ENCODE results near the gene TRIM26. TPM values are rescaled to one million over a fixed set of nuclear protein-coding genes. Genes with fewer than 3 reads are reported as not detected.

The TRIM26 gene
- polyA plus RNA-seq, 1 of the 3 experiments (the other 2 are of a cell fraction): 26.1 TPM

- no peak overlapping the region for H3K9ac ChIP-seq
- ChIA-PET POLR2A (no interaction called here), CTCF (interaction anchor here (1.1 to 1.8 kb wide), 2 partner anchors 33 to 43 kb away, joined by 3 to 8 read pairs; no protein-coding TSS in a partner anchor)
- WGBS (ENCODE audit: low lambda C conversion rate): 19% methylated on average over 8 of the region's 11 CpGs
- H3K4me3 ChIP-seq (ENCODE audit: low read depth in 2 of 2, low read length in 1 of 2): no peak overlapping the region
- no peak for DNase-seq
- no peaks in the 10 kb centered on the region for H4K20me1 ChIP-seq (ENCODE audit: insufficient read depth)
- peaks cover 52% of the 10 kb centered on the region for H3K27me3 ChIP-seq (ENCODE audit: insufficient read depth)
- H3K27ac ChIP-seq (ENCODE audit: low read depth in 2 of 2, low read length in 1 of 2): no peak overlapping the region
- H3K4me2 ChIP-seq: no peak overlapping the region
- TF ChIP-seq FOXJ3 (CRISPR knock-in tag; IDR thresholded peaks at IDR 0.05) (no peak), FOXM1 (IDR thresholded peaks at IDR 0.05; ENCODE audit: low read depth) (no peak), IRF3 (IDR thresholded peaks at IDR 0.05; ENCODE audit: low read depth, low read length) (no peak), NRF1 (IDR thresholded peaks at IDR 0.05; ENCODE audit: low read depth, low read length) (no peak), REST (IDR thresholded peaks at IDR 0.05; ENCODE audit: low read depth, low read length) (no peak), CHD2 (IDR thresholded peaks at IDR 0.05; ENCODE audit: low read length, partially characterized antibody) (no peak), USF1 (IDR thresholded peaks at IDR 0.05; ENCODE audit: borderline replicate concordance, low read depth) (no peak), EZH2phosphoT487 (IDR thresholded peaks at IDR 0.05; ENCODE audit: borderline replicate concordance, low read depth) (no peak), FOSL2 (IDR thresholded peaks at IDR 0.05; ENCODE audit: borderline replicate concordance, low read depth) (no peak), NFIC (IDR thresholded peaks at IDR 0.05; ENCODE audit: borderline replicate concordance) (no peak), JUND (IDR thresholded peaks at IDR 0.05) (no peak), YY1 (IDR thresholded peaks at IDR 0.05; ENCODE audit: low read depth) (no peak), GABPA (IDR thresholded peaks at IDR 0.05; ENCODE audit: low read depth) (no peak), POLR2AphosphoS5 (IDR thresholded peaks at IDR 0.05; ENCODE audit: low read depth, low read length) (no peak), TEAD4 (IDR thresholded peaks at IDR 0.05; ENCODE audit: borderline replicate concordance, insufficient read depth) (no peak), GATA2 (CRISPR knock-in tag; IDR thresholded peaks at IDR 0.05) (no peak), USF2 (IDR thresholded peaks at IDR 0.05; ENCODE audit: borderline replicate concordance, low read depth, low read length) (no peak)
- no peaks in the 10 kb centered on the region for H3K79me2 ChIP-seq (ENCODE audit: insufficient read depth)
- no peaks in the 10 kb centered on the region for H3F3A ChIP-seq (replicated peaks; ENCODE audit: insufficient read depth)
- no peaks in the 10 kb centered on the region for H3K9me3 ChIP-seq
- no peaks in the 10 kb centered on the region for H3K36me3 ChIP-seq (replicated peaks in 1 of 2; ENCODE audit: control insufficient read depth in 1 of 2, insufficient read depth in 2 of 2, low read length in 1 of 2)
- no peaks in the 10 kb centered on the region for H3K4me1 ChIP-seq (ENCODE audit: control insufficient read depth in 1 of 2, insufficient read depth in 2 of 2, low read depth in 1 of 2, low read length in 1 of 2)
- no peak overlapping the region for H2AFZ ChIP-seq (ENCODE audit: low read depth)
- H3K9me2 ChIP-seq: no peaks in the 10 kb centered on the region
These were observed 76.5 kb downstream of the TRIM26 start for GRCh38 chr6:30136570-30137286.

Measured in SK-N-SH (cell line).